ENCODE measurements around the gene ACIN1. TPM values are rescaled to one million over a fixed set of nuclear protein-coding genes. Genes with fewer than 3 reads are reported as not detected.

ACIN1 gene
- total RNA-seq, 1 donor from 2014 or later, result 458 TPM

DNA sequence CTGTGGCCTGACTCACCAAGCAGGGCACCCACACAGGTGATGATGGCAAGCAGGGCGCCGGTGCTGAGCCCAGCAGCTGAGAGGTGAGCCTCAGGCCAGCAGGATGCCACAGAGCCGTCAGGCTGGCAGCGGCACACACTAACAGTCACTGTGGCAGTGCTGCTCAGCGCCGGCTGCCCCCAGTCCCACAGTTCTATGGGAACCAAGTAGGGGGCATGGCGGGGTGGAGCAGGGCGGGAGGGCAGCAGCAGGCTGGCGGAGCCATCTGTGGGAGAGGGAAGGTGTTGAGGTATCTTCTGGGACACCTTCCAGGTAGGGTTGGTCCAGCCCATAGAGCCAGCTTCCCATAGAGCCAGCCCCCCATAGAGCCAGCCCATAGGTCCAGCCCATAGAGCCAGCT is 45.9 kb downstream of the ACIN1 start:
- H3K4me1 Mint-ChIP-seq (ENCODE audit: low read depth), result peaks cover 2% of the 10 kb centered on the region
- H3K36me3 Mint-ChIP-seq (ENCODE audit: insufficient read depth), result peaks cover 4% of the 10 kb centered on the region
- H3K9me3 Mint-ChIP-seq (ENCODE audit: low read depth), result no peaks in the 10 kb centered on the region
- TF ChIP-seq, protein P1, sequence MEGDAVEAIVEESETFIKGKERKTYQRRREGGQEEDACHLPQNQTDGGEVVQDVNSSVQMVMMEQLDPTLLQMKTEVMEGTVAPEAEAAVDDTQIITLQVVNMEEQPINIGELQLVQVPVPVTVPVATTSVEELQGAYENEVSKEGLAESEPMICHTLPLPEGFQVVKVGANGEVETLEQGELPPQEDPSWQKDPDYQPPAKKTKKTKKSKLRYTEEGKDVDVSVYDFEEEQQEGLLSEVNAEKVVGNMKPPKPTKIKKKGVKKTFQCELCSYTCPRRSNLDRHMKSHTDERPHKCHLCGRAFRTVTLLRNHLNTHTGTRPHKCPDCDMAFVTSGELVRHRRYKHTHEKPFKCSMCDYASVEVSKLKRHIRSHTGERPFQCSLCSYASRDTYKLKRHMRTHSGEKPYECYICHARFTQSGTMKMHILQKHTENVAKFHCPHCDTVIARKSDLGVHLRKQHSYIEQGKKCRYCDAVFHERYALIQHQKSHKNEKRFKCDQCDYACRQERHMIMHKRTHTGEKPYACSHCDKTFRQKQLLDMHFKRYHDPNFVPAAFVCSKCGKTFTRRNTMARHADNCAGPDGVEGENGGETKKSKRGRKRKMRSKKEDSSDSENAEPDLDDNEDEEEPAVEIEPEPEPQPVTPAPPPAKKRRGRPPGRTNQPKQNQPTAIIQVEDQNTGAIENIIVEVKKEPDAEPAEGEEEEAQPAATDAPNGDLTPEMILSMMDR (IDR thresholded peaks at IDR 0.05; ENCODE audit: unreplicated experiment), result no peak
- DNase-seq (ENCODE audit: low spot score, unreplicated experiment), result no peak
- peaks cover under 1% of the 10 kb centered on the region for H3K27me3 Mint-ChIP-seq
- H3K4me3 Mint-ChIP-seq (ENCODE audit: low read depth), result no peak overlapping the region
- H3K27ac Mint-ChIP-seq, result no peak overlapping the region

DNA sequence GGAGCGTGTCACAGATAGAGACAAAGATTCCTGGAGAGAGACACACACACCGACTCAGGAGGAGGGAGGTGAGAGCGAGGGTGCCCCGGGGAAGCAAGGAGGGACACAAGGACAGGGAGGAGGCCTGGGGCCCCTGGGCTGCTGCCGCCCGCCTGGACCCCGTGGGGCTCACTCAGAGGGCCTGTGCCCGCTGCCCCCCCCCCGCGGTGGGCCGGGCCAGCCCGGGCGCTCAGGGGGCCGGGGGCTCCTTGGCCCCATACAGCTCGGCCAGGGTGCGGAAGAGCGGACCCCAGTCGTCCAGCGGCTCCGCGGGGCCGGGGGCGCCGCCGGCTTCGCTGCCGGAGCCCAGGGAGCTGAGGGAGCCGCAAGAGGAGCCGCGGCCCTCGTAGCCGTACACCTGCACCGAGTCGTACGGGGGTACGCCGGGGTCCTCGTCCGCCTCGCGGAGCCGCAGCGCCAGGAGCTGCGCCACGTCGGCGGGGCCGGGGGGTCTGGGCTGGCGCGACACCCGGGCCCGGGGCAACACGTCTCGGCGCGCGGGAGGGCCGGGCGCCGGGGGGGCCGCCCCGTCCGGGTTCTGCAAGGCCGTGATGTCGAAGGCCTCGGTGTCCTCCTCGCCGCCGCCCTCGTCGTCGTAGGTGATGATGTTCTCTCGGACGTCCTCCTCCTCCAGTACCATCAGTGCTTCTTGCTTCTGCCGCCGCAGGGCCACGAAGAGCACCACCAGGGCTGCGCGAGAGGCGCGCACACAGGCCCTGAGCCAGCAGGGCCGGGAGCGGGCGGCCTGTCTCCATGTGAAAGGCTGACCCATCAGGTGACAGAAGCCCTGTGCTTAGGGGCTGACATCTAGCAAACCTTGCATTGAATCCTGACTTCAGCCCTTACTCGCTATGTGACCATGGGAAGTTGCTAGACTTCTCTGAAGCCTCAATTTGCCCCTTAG is 46.9 kb downstream of the ACIN1 start:
- TF ChIP-seq, protein P1 (IDR thresholded peaks at IDR 0.05; ENCODE audit: unreplicated experiment), result no peak
- DNase-seq (ENCODE audit: low spot score, unreplicated experiment), result no peak
- Mint-ChIP-seq H3K27ac (no peak overlapping the region), H3K27me3 (peaks cover 7% of the 10 kb centered on the region), H3K9me3 (ENCODE audit: low read depth) (no peaks in the 10 kb centered on the region), H3K4me3 (ENCODE audit: low read depth) (no peak overlapping the region), H3K36me3 (ENCODE audit: insufficient read depth) (peaks cover 4% of the 10 kb centered on the region), H3K4me1 (ENCODE audit: low read depth) (peaks cover 2% of the 10 kb centered on the region)

DNA sequence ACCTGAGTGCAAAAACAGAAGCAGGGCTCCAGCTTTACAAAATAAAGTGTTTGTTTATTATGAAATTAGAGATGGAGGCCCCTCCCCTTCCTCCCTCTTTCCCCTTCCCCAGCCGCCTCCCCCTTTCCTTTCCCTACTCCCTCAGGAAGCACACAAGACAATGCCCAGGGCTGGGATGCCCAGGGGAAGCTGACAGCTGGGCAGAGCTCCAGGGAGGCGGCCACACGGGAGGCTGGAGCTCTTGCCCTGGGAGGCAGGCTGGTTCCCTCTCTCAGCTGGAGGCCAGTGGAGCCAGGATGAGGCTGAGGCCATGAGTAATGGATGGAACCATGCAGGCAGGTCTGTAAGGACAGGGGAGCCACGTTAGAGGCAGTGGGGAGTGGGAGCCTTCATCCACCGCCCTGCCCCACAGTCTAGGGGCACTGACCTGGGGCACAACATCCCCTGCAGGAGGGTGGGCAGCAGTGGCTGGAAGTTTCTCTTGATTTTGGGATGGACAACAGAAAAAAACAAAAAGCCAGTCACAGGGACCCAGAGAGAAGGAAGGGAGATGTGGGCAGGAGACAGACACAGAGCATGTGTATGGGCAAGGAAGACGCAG is 47.8 kb downstream of the ACIN1 start:
- Mint-ChIP-seq H3K27me3 (peaks cover 7% of the 10 kb centered on the region), H3K9me3 (ENCODE audit: low read depth) (no peaks in the 10 kb centered on the region), H3K36me3 (ENCODE audit: insufficient read depth) (peaks cover 4% of the 10 kb centered on the region), H3K4me3 (ENCODE audit: low read depth) (no peak overlapping the region), H3K4me1 (ENCODE audit: low read depth) (peaks cover 2% of the 10 kb centered on the region), H3K27ac (no peak overlapping the region)
- TF ChIP-seq, protein P1 (IDR thresholded peaks at IDR 0.05; ENCODE audit: unreplicated experiment), result no peak
- DNase-seq (ENCODE audit: low spot score, unreplicated experiment), result no peak

DNA sequence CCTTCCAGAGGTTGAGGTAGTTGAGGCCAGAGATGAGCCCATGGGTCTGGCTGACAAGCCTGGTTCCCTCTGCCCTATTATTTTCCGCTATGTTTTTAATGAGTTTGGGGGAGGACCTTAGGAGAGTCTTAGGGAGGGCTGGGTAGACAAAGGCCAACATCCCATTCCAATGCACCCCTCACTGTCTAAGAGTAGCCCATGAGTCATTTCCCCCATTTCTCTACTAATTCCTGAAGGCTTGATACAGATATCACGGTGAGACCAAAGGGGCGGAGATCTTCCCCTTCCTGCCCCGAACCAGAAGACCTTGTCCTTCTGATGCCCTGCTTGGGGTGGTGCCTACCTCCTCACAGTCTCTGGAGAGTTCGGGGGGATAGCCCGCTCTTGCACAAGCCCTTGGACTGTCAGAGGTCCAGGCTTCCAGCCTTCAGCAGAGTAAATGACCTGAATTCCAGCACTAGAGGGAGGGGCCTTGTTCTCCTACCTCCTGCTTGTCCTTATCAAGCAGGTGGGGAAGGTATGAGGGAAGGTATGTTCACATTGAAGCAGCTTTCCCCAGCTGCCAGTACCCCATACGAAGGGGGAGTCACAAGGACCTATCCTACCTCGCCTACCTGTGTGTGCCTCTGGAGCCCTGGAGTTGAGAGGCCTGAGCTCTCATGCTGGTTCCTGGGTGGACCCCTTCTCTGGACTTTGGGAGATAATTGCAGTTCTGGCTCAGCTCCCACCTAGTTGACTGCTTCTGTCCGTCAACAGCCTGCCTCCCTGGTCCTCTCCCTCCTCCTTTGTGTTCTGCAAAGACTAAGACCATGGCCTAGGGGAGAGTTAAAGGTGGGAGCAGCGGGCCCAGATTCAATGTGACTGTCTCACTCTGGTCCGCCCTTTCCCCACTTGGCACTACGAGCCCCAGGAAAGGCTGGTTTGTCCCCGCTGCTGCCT is 49.2 kb downstream of the ACIN1 start:
- TF ChIP-seq, protein P1 (IDR thresholded peaks at IDR 0.05; ENCODE audit: unreplicated experiment), result no peak
- no peaks in the 10 kb centered on the region for H3K9me3 Mint-ChIP-seq (ENCODE audit: low read depth)
- H3K27me3 Mint-ChIP-seq, result peaks cover 7% of the 10 kb centered on the region
- H3K36me3 Mint-ChIP-seq (ENCODE audit: insufficient read depth), result peaks cover 4% of the 10 kb centered on the region
- no peak for DNase-seq (ENCODE audit: low spot score, unreplicated experiment)
- H3K27ac Mint-ChIP-seq, result peak overlapping the region; percentile 10
- H3K4me1 Mint-ChIP-seq (ENCODE audit: low read depth), result peaks cover 2% of the 10 kb centered on the region
- H3K4me3 Mint-ChIP-seq (ENCODE audit: low read depth), result no peak overlapping the region

DNA sequence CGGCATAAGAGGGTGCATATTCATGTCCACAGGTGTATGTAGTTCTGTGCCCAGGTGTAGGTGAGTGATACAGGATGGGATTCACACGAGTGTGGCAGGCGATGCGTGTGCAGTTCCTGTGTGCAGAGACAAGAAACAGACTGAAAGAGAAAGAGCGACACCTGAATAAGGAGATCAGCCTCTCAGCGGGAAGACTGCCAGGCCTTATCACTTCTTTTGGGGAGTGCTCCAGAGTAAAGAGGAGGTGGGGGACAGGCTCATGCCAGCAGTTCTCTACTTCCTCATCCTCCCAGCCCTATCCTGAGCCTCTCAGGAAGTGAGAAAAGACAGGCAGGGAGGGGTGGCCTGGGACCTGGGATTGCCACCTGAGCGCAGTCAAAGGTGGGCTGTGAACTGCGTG is 50.1 kb downstream of the ACIN1 start:
- Mint-ChIP-seq H3K9me3 (ENCODE audit: low read depth) (no peaks in the 10 kb centered on the region), H3K27me3 (peaks cover 7% of the 10 kb centered on the region), H3K27ac (no peak overlapping the region), H3K36me3 (ENCODE audit: insufficient read depth) (peaks cover 4% of the 10 kb centered on the region), H3K4me1 (ENCODE audit: low read depth) (peaks cover 2% of the 10 kb centered on the region), H3K4me3 (ENCODE audit: low read depth) (no peak overlapping the region)
- no peak for DNase-seq (ENCODE audit: low spot score, unreplicated experiment)
- TF ChIP-seq, protein P1 (IDR thresholded peaks at IDR 0.05; ENCODE audit: unreplicated experiment), result no peak
